ENCODE measurements around the gene AOX1.
"Not testable (repeated sequence)": the region's sequence is repeated elsewhere in the genome, so short reads cannot be mapped to it uniquely, and the experiment has no call there.

Gene AOX1

GRCh38 chr2:200609028-200609614, 23.3 kb downstream of the AOX1 start:
- Histone ChIP-seq H3K27me3 (ENCODE audit: insufficient read depth, low read length) (no peaks in the 10 kb centered on the region), H3K9me3 (ENCODE audit: low read length) (no peaks in the 10 kb centered on the region), H2AFZ (ENCODE audit: low read depth, low read length) (no peak overlapping the region), H3K4me3 (ENCODE audit: low read length) (no peak overlapping the region), H3K36me3 (ENCODE audit: insufficient read depth, low read length) (no peaks in the 10 kb centered on the region), H3K4me1 (ENCODE audit: insufficient read depth, low read length) (no peaks in the 10 kb centered on the region)

- H3K36me3 ChIP-seq (ENCODE audit: insufficient read depth, low read length); H3K4me3 ChIP-seq (ENCODE audit: low read length); H3K27me3 ChIP-seq (ENCODE audit: insufficient read depth, low read length); H3K4me1 ChIP-seq (ENCODE audit: insufficient read depth, low read length); H3K9me3 ChIP-seq (ENCODE audit: low read length); H2AFZ ChIP-seq (ENCODE audit: low read depth, low read length): not testable (repeated sequence)
Measured at GRCh38 chr2:200610217-200610616, 24.4 kb downstream of the AOX1 start.

DNA sequence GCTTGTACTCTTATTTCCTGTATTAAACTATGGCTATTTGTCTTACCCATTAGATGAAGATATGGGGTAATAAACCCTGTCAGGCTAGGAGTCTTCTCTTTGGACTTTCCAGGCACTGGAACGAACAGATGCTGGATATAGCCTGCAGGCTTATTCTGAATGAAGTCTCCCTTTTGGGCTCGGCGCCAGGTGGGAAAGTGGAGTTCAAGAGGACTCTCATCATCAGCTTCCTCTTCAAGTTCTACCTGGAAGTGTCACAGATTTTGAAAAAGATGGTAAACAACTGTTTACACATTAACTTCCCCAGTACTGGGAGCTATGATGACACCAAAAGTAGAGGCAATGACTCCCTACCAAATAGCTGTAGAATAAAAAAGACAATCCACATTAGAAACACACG, 27.9 kb downstream of the AOX1 start:
- H3K36me3 ChIP-seq (ENCODE audit: insufficient read depth, low read length) = no peaks in the 10 kb centered on the region
- H3K9me3 ChIP-seq (ENCODE audit: low read length) = no peaks in the 10 kb centered on the region
- H2AFZ ChIP-seq (ENCODE audit: low read depth, low read length) = no peak overlapping the region
- H3K27me3 ChIP-seq (ENCODE audit: insufficient read depth, low read length) = no peaks in the 10 kb centered on the region
- no peaks in the 10 kb centered on the region for H3K4me1 ChIP-seq (ENCODE audit: insufficient read depth, low read length)
- H3K4me3 ChIP-seq (ENCODE audit: low read length) = no peak overlapping the region

DNA sequence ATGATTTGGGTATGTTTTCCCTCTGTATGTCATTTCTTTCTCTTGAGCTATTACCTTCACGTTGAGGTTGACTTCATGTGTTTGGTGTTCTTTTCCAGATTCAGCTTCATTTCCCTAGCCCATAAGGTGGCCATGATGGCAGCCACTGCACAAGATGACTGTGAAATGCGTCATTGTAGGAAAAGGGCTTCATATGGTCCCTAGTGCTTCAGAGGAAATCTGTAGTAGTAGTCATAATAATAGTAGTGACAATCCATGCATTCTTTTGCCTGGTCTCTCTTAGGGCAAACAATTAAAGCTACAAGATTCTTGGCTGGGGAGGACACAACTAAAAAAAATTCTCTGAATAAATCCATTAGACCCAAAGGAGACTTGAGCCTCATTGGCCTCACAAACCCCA, 28.4 kb downstream of the AOX1 start:
- Histone ChIP-seq H3K36me3 (ENCODE audit: insufficient read depth, low read length) (no peaks in the 10 kb centered on the region), H3K4me3 (ENCODE audit: low read length) (no peak overlapping the region), H3K4me1 (ENCODE audit: insufficient read depth, low read length) (no peaks in the 10 kb centered on the region), H3K9me3 (ENCODE audit: low read length) (no peaks in the 10 kb centered on the region), H3K27me3 (ENCODE audit: insufficient read depth, low read length) (no peaks in the 10 kb centered on the region), H2AFZ (ENCODE audit: low read depth, low read length) (no peak overlapping the region)

GRCh38 chr2:200615247-200615646, 29.4 kb downstream of the AOX1 start:
- H3K27me3 ChIP-seq (ENCODE audit: insufficient read depth, low read length) = no peaks in the 10 kb centered on the region
- H3K9me3 ChIP-seq (ENCODE audit: low read length) = no peaks in the 10 kb centered on the region
- no peak overlapping the region for H2AFZ ChIP-seq (ENCODE audit: low read depth, low read length)
- H3K36me3 ChIP-seq (ENCODE audit: insufficient read depth, low read length) = no peaks in the 10 kb centered on the region
- H3K4me1 ChIP-seq (ENCODE audit: insufficient read depth, low read length) = no peaks in the 10 kb centered on the region
- no peak overlapping the region for H3K4me3 ChIP-seq (ENCODE audit: low read length)

DNA sequence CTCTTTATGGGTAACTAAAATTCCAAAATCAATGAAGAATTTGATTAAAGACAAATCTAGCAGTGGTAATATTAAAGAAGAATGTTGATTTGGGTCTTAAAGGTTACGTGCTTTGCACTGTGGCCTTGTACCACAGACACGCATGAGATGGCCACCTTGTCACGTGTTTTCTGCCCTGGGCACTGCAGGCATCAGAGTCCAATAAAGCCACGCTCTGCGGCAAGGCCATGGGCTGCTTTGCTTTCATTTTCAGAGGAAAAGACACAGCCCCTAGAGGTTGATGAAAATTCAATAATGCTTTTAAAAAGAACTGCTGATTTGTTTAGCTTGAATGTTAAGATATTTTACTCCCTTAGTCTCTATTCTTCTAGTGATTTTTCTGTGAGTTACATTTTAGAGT, 30.4 kb downstream of the AOX1 start:
- Histone ChIP-seq H3K4me1 (ENCODE audit: insufficient read depth, low read length) (no peaks in the 10 kb centered on the region), H3K27me3 (ENCODE audit: insufficient read depth, low read length) (no peaks in the 10 kb centered on the region), H3K4me3 (ENCODE audit: low read length) (no peak overlapping the region), H3K9me3 (ENCODE audit: low read length) (no peaks in the 10 kb centered on the region), H2AFZ (ENCODE audit: low read depth, low read length) (peak overlapping the region; percentile 46), H3K36me3 (ENCODE audit: insufficient read depth, low read length) (no peaks in the 10 kb centered on the region)

- Histone ChIP-seq H2AFZ (ENCODE audit: low read depth, low read length) (peak overlapping the region; percentile 46), H3K4me3 (ENCODE audit: low read length) (no peak overlapping the region), H3K4me1 (ENCODE audit: insufficient read depth, low read length) (no peaks in the 10 kb centered on the region), H3K36me3 (ENCODE audit: insufficient read depth, low read length) (no peaks in the 10 kb centered on the region), H3K9me3 (ENCODE audit: low read length) (no peaks in the 10 kb centered on the region), H3K27me3 (ENCODE audit: insufficient read depth, low read length) (no peaks in the 10 kb centered on the region)
Measured at GRCh38 chr2:200616656-200617055, 30.8 kb downstream of the AOX1 start.

DNA sequence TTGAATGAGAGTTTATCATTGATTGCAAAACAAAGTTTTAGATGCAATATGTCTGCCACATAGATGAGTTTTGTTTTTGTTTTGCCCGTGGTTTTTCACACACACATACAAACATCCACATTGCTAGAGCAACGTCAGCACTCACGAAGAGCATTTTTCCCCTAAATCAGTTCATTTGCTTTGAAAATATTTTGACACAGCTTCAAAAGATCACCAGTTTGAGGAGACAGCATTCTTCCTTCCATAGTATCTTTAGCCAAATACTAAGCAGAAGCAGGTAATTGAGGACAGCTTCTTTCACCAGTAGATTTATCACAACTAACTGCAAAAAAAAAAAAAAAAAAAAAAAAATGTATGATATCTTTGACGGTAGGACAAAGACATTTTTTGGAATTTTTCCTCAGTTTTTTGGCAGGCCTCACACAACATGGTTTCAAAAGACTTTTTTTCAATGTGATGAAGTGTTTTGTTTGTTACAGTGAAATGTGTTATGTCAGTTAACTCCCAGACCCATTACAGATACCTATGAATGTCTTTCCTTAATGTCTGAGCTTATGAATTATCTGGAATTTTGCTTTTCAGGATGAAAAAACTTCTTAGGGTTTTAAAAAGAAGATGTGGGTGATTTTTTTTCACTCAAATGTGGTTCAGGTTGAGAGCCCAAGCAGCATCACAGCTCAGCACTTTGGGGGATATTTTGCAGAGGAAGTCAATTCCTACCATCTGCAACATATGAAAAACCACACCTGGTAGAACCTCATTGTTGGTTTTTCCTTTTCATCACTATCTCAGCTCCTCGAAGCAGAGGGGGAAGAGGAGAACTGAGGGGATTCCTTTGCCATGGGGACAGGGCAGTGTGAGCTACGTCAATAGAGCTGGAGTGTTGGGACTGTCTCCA, 31.6 kb downstream of the AOX1 start:
- no peak overlapping the region for H2AFZ ChIP-seq (ENCODE audit: low read depth, low read length)
- H3K4me1 ChIP-seq (ENCODE audit: insufficient read depth, low read length) = no peaks in the 10 kb centered on the region
- no peaks in the 10 kb centered on the region for H3K36me3 ChIP-seq (ENCODE audit: insufficient read depth, low read length)

GRCh38 chr2:200618054-200618419, 32.2 kb downstream of the AOX1 start:
- no peaks in the 10 kb centered on the region for H3K9me3 ChIP-seq (ENCODE audit: low read length)
- no peaks in the 10 kb centered on the region for H3K4me1 ChIP-seq (ENCODE audit: insufficient read depth, low read length)
- no peaks in the 10 kb centered on the region for H3K36me3 ChIP-seq (ENCODE audit: insufficient read depth, low read length)

More for the DNA sequence above, 31.6 kb downstream of the AOX1 start:
- Histone ChIP-seq H3K27me3 (ENCODE audit: insufficient read depth, low read length) (no peaks in the 10 kb centered on the region), H3K9me3 (ENCODE audit: low read length) (no peaks in the 10 kb centered on the region), H3K4me3 (ENCODE audit: low read length) (no peak overlapping the region)

GRCh38 chr2:200618590-200619021, 32.8 kb downstream of the AOX1 start:
- no peaks in the 10 kb centered on the region for H3K27me3 ChIP-seq (ENCODE audit: insufficient read depth, low read length)
- H2AFZ ChIP-seq (ENCODE audit: low read depth, low read length) = no peak overlapping the region
- no peak overlapping the region for H3K4me3 ChIP-seq (ENCODE audit: low read length)
- no peaks in the 10 kb centered on the region for H3K4me1 ChIP-seq (ENCODE audit: insufficient read depth, low read length)
- no peaks in the 10 kb centered on the region for H3K36me3 ChIP-seq (ENCODE audit: insufficient read depth, low read length)
- no peaks in the 10 kb centered on the region for H3K9me3 ChIP-seq (ENCODE audit: low read length)

More at GRCh38 chr2:200618054-200618419, 32.2 kb downstream of the AOX1 start:
- H3K4me3 ChIP-seq (ENCODE audit: low read length) = no peak overlapping the region
- no peaks in the 10 kb centered on the region for H3K27me3 ChIP-seq (ENCODE audit: insufficient read depth, low read length)
- H2AFZ ChIP-seq (ENCODE audit: low read depth, low read length) = no peak overlapping the region

- no peak overlapping the region for H2AFZ ChIP-seq (ENCODE audit: low read depth, low read length)
- H3K9me3 ChIP-seq (ENCODE audit: low read length) = no peaks in the 10 kb centered on the region
- H3K4me1 ChIP-seq (ENCODE audit: insufficient read depth, low read length) = no peaks in the 10 kb centered on the region
- H3K27me3 ChIP-seq (ENCODE audit: insufficient read depth, low read length) = no peaks in the 10 kb centered on the region
- H3K4me3 ChIP-seq (ENCODE audit: low read length) = no peak overlapping the region
- H3K36me3 ChIP-seq (ENCODE audit: insufficient read depth, low read length) = no peaks in the 10 kb centered on the region
Measured at GRCh38 chr2:200619279-200619678, 33.5 kb downstream of the AOX1 start.

GRCh38 chr2:200620606-200621390, 35.0 kb downstream of the AOX1 start:
- no peaks in the 10 kb centered on the region for H3K27me3 ChIP-seq (ENCODE audit: insufficient read depth, low read length)
- H3K4me3 ChIP-seq (ENCODE audit: low read length) = no peak overlapping the region
- H2AFZ ChIP-seq (ENCODE audit: low read depth, low read length) = no peak overlapping the region
- H3K36me3 ChIP-seq (ENCODE audit: insufficient read depth, low read length) = no peaks in the 10 kb centered on the region
- no peaks in the 10 kb centered on the region for H3K4me1 ChIP-seq (ENCODE audit: insufficient read depth, low read length)
- no peaks in the 10 kb centered on the region for H3K9me3 ChIP-seq (ENCODE audit: low read length)

- Histone ChIP-seq H3K36me3 (ENCODE audit: insufficient read depth, low read length) (no peaks in the 10 kb centered on the region), H3K9me3 (ENCODE audit: low read length) (no peaks in the 10 kb centered on the region), H3K4me1 (ENCODE audit: insufficient read depth, low read length) (no peaks in the 10 kb centered on the region), H2AFZ (ENCODE audit: low read depth, low read length) (no peak overlapping the region), H3K4me3 (ENCODE audit: low read length) (no peak overlapping the region), H3K27me3 (ENCODE audit: insufficient read depth, low read length) (no peaks in the 10 kb centered on the region)
Measured at GRCh38 chr2:200622106-200622505, 36.3 kb downstream of the AOX1 start.

Measured in neuron (in vitro differentiated cells).